HG03439 (cell line): Measurements from ENCODE around the gene HPCA.

Experiments used
- ATAC-seq: cut with Tn5 transposase; IDR thresholded peaks from one replicate; pipeline ENCODE4 v1.9.1; 2021; ENCODE audit warnings: mild to moderate bottlenecking, moderate library complexity; ENCODE audit not compliant: unreplicated experiment

The HPCA gene

DNA sequence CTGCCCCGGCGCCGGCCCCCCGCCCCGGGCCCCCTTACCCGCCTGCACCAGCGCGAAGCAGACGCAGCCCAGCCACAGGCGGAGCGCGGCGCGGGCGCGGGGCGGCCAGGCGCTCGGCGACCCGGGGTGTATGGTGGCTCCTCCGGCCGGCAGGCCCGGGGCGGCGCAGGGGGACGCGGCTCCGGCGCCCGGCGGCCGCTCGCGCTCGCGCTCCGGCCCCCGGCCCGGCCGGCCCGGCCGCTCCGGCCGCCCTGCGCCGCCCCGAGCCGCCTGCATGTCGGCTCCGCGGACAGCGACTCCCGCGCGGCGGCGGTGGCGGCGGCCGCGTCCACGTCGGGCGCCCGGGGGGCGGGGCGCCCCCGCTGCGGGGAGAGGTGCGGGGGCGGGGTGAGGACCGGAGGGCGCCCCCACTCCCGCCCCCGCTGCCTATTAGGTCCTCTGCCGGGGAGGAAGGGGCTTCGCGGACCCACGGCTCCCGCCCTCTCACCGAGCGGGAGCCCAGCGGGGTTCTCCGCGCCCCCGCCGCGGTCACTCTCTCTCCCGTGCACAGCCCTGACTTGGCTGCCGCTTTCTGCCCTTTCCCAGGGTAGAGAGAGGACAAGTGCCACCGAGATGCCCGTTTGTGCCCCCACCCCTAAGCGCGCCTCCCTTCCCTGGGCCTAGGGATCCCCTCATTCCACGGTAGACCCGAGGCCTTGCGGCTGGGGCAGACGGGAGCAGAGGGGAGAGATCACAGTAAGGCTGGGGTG lies 15.5 kb upstream of the HPCA start, which contains the start of gene FNDC5:
Gene FNDC5 (minus strand): TSS at position 298 of the 749 bp plus-strand sequence.
- ATAC-seq, result no peak

- ATAC-seq, result no peak
These were observed 14.7 kb upstream of the HPCA start for GRCh38 chr1:32871364-32872191.

GRCh38 chr1:32872192-32872460 lies 14.2 kb upstream of the HPCA start:
- no peak for ATAC-seq

DNA sequence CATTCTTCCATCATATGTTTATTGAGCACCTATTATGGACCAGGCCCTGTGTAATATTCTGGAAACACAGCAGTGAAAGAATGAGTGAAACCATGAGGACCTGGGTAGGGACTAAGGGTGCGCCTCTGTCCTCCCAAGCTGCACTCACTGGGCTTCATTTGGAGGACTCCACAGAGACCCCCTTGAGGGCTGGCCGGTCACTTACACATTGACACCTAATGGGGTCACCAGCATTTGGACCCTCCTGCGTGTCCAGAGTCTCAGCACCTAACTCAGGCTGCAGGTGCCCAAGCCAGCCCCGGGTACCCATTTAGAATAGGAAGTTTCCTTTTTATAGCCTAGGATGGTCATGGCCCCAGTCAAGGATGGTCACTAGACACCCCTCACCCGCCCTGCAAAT lies 12.8 kb upstream of the HPCA start:
- no peak for ATAC-seq

- no peak for ATAC-seq
These were observed 11.2 kb upstream of the HPCA start for GRCh38 chr1:32874860-32875752.

- no peak for ATAC-seq
These were observed 9.7 kb upstream of the HPCA start for GRCh38 chr1:32876341-32877210.

DNA sequence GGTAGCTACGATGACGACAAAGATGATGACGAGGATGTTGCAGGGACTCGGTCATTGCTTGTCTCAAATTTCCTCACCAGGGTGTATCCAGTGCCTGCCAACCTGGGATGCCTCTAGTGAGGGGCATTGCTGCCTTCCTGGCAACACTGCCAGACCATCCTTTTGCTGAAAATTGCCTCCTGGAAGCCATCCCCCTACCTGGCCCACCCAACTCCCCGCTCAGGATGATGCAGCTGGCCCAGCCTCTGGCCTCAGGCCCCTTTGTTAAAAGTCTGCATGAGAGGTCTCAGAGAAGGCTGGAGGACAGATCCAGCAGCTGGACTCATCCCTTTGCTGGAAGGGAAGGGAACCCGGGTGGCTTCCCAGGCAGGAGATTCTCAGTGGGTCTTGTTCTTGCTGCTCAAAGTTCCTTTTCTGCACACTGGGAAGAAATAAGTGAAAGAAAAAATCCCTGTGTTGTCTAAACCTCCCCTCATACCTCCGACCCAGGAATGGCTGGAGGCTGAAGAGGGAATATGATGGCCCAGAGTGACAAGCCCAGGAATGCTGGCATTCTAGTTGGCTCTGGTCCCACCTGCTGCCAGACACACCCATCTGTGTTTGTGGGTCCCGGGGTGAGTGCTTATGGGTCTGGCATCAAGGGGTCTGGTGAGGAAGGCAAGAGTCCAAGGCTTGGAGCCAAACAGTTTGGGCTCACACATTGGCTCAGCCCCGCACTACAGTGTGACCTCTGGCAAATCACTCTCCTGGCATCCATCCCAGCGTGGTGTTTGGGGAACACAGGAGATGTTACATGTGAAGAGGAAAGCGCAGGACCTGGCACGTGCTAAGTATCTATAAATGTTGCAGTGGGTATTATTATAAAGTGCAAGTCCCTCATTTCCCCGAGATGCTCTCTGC lies 8.8 kb upstream of the HPCA start:
- no peak for ATAC-seq

DNA sequence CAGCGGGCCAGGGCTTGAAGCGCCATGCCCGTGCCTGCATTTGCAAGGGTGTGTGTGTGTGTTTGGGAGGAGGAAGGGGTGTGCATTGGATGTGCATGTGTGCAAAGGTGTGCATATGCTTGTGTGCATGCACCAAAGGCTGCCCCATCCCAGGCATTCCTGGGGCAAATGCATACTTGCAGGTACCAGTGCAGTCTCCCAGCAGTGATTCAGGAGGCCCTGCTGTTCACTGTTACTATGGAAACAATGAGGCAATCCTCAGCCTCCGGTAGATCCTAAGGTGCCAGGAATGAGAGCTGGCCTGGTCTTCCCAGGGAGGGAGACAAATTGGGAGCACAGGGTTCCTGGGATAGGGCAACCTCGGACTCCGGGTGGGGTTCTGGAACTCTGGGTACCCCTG lies 8.1 kb upstream of the HPCA start:
- ATAC-seq, result no peak

GRCh38 chr1:32878637-32879041 lies 7.7 kb upstream of the HPCA start:
- ATAC-seq, result no peak

GRCh38 chr1:32881291-32881690 lies 5.0 kb upstream of the HPCA start:
- ATAC-seq, result no peak

DNA sequence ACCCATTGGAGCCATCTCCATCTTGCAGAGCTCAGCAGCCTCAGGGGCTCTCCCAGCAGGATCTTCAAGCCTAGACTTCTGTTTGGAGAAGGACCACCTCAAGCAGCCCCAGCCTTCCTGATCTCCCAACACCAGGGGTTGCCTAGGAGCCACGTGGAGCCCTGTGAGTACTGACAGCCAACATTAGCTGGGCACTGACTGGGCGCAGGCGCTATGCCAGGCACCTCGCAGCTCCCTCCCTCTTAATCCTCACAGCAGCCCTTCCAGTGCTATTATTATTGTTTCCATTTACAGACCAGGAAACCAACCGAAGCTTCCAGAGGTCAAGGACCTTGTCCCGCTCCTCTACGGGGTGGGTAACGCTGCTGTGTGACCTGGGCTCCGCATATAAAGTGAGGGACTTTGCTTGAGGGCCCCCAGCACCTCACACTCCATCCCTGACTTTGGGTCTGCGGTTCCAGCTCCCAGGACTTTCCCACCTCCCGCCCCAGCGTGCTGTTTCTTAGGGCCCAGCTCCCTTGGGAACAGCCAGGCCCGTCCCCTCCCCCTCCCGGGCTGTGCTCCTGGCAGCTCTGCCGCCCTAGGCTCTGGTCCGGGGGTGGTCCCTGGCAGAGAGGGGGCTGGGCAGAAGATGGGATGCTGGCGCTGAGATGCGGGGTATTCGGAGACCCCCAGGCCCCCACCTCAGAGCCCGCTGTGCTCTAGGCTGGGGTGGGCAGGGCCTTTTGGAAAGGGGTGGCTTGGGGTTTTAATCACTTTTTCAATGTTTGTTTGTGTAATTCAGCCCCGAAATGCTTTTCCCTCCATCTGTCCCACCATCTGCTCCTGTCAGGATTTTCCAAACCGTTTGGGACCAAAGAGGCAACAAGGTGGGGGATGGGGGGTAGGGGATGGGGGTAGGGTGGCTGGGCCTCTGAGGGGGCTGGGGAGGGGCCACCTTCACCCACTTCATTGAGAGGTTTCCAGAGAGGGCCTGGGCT lies 4.1 kb upstream of the HPCA start:
- ATAC-seq, result no peak

GRCh38 chr1:32883338-32884031 lies 2.8 kb upstream of the HPCA start:
- no peak for ATAC-seq

DNA sequence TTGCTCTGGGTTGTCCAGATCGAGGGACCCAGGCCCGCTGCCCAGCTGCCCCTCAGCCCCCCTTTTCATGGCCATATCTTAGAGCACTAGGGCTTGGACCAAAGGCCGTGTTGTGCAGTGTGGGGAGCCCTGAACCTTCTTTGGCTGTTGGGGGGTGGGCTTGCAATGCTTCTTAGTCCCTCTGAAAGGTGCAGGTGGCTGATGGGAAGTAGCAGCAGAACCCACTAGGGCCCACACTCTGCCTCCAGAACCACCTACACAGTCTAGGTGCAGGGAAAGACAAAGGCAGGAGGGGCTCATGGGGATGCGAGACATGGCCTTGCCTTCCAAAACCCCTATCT lies 2.3 kb upstream of the HPCA start:
- ATAC-seq, result no peak

DNA sequence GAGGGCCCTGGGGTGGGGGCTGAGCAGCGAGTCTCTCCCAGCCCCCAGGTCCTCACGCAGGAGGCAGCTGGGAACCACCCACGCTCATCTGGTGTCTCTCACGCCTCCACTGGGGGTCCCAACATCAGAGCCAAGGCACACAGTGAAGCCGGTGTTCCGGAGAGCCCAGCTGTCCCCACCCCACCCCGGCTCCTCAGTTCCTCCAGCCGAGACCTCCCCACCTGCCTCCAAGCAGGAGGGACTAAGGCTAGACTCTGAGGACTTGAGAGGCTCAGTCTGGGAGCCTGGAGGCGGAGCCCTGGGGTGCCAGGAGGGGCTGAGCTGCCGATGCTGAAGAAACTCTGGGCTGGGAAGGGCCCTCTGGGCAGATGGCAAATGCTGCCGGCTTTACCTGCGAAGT lies 1.6 kb upstream of the HPCA start:
- no peak for ATAC-seq

GRCh38 chr1:32885676-32886003 lies 651 bp upstream of the HPCA start:
- no peak for ATAC-seq

DNA sequence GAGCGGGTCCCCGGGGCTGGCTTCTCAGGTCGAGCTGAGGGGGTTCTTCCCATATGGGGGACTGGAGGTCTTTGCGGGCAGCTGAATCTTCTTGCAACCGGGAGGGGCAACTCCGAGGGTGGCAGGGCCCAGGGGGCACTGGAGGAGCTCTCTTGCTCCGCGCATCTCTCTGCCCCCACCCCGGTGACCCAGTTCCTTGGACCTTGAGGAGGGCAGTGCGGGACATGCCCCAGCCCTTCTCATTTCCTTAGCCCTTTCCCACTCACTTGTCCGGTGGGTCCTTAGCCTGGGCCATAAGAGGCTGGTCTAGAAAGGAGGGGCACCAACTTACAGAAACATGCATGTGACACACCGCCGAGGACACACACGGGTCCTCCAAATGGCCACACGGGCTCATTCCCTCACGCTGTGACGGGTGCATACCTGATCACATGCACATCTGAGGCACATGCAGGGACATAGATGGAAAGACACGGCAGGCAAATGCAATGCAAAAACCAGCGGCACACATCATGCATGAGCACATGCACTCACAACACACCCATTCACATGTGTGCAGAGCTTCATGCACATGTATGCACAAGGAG lies 630 bp downstream of the HPCA start:
- no peak for ATAC-seq

GRCh38 chr1:32887623-32888022 lies 1.3 kb downstream of the HPCA start:
- ATAC-seq, result no peak

- ATAC-seq, result no peak
These were observed 1.8 kb downstream of the HPCA start for GRCh38 chr1:32888134-32888533.
